Fibroblast of skin of left quadriceps (primary cell): ENCODE data around the gene RAI1.
A peak's percentile ranks its signal among the peaks of the same experiment; 100 is the strongest.

Source experiments
- DNase-seq, 2 experiments: peaks; one replicate each; pipeline ENCODE4 v3.0.0-alpha.2; 2013; ENCODE audit warnings: low read depth in 2 of 2

Gene RAI1

DNA sequence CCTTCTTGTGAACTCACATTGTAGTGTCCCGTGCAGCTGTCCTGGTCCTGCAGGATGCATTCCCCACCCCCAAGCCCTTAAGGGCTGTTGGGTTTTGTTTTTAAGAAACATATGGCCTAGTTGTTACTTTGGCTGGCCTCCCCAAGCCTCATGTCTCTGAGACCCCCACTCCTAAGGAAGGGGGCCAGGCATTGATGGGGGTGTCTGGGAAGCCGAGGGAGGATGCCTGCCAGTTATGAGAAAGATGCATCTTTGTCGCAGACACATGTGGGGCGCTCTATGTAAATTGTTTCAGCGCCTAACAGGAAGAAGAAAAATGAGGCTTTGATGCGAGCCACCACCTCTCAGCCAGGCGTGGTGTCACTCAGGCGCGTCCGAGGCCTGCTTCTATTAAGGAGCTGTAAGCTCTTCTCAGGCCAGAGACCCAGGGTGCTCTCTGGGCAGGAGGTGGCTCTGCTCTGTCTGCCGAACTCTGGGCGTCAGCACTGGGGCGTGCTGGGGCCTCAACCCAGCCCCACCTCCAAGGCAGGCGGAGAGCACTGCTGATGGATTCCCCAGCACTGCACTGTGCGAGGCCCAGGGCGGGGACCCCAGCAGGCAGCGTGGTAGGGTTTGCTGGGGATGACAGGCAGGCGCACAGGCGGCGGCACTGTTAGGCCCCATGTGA lies 85.0 kb downstream of the RAI1 start:
- DNase-seq: no peak

- no peak for DNase-seq
These were observed 85.5 kb downstream of the RAI1 start for GRCh38 chr17:17766744-17767120.

DNA sequence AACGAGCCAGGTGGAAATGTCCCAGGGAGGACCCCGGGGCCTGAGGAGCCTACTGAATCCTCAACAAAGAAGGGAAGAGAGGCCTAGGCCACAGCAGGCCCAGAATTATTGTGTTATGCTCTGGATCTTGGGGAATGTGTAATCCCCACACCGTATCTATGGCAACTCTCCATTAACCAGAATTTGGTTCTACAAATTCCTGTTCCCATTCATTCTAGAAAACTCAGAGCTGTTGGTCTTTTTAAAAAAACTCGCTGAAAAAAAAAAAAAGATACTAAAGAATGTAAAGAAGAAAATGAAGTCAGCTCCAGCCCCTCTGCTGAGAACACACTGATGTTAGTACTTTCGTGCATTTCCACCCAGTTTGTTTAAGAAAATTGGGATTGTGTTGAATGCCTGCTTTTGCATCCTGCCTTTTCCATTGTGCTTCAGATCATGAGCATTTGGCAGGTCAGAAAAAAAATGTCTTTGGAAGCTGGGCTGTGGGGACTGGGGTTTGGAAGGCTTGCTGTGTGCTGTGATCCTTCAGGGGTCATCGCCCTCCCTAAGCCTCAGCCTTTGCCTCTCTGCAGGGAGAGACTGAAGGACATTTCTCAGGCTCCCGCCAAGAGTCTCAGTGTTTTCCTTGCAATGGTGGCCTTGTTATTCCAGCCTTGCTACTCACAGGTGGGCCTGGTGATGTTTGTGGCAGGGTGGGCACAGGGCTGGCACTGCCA lies 86.1 kb downstream of the RAI1 start:
- no peak for DNase-seq

- DNase-seq: no peak
These were observed 86.7 kb downstream of the RAI1 start for GRCh38 chr17:17767887-17768418.

GRCh38 chr17:17768424-17769088 lies 87.3 kb downstream of the RAI1 start:
- DNase-seq: no peak

DNA sequence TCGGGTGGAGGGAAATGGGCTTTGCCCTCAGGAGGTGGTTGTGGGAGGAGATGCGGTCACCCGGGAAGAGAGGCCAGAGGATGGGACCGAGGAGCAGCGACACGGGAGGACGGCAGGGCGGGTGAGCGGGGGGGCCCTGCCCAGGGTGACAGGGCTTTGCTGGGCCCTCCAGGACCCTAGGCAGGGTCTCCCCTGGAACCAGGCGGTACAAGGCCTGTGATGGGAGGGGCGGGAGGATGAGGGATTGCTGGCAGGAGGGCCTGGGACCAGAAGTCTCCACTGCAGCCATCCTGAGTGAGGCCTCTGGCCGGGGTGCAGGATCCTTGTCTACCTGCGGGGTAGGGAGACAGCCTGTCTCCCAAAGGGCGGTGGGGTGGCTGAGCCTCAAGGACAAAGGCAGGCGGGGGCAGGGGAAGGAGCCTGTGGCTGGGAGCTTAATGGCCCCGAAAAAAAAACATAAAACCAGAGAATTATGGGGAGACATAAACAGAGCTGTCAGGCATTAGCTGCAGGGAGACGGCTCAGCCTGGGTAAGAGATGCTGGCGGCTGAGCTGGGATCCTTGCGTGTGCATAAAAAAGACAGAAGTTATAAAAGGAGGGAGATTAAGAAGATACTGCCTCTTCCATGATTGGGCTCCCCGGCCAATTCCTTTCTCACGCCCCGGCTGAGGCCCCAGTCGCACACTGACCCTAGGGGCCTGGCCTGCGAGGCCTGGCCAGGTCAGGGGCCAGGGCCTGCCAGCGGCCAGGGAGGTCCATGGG lies 88.8 kb downstream of the RAI1 start:
- DNase-seq: no peak

DNA sequence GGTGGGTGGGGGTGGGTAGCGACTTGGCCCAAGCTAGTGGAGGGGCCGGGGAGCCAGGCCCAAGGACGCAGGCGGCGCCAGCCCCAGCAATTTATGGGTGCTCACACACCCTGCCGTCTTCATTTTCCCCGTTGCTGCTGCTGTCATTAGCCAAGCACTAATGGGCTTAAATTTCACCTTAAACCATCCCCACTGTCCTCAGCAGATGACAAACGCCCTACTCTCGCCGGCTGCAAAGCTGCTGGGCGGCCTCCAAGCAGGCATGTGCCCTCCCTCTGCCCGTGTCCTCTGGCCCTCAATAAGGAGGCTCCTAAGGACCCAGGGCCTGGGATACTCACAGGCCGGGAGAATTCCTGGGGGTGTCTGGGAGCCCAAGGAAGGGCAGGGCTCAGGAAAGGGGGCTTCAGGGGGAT lies 89.4 kb downstream of the RAI1 start:
- no peak for DNase-seq

DNA sequence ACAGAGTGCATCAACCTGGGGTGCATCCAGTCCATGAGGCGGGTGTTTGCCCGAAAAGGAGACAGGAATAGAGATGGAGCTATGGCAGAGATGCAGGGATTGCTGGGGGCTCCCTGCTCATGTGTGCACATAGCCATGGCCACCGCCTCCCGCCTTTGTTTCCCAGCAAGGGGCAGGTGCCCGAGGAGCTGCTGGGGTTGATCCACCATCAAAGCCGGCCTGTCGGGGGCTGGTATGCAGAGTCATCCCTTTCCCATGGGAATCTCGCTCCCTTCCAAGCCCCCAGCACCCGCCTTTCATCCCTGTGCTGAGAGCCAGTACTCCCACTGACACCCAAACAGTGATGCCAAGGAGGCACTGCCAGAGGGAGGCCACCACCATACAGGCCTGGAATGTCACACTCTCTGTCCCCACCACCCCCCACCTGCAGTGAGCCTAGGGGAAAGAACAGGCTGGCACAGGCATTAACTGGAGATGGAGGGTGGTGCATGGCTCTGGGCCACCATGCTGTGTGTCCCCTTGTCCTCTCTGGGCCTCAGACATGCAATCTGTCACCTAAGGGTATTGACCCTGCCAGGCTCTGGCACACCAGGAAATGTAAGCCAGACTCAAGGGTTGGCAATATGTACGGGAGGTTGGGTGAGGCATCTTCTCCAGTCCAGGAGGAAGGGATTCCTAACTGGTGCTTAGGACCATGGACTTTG lies 90.4 kb downstream of the RAI1 start:
- DNase-seq: no peak

- DNase-seq: no peak
These were observed 91.0 kb downstream of the RAI1 start for GRCh38 chr17:17772231-17772630.

- DNase-seq: no peak
These were observed 93.0 kb downstream of the RAI1 start for GRCh38 chr17:17774009-17774881.

GRCh38 chr17:17776889-17777288 lies 95.6 kb downstream of the RAI1 start:
- DNase-seq: no peak

DNA sequence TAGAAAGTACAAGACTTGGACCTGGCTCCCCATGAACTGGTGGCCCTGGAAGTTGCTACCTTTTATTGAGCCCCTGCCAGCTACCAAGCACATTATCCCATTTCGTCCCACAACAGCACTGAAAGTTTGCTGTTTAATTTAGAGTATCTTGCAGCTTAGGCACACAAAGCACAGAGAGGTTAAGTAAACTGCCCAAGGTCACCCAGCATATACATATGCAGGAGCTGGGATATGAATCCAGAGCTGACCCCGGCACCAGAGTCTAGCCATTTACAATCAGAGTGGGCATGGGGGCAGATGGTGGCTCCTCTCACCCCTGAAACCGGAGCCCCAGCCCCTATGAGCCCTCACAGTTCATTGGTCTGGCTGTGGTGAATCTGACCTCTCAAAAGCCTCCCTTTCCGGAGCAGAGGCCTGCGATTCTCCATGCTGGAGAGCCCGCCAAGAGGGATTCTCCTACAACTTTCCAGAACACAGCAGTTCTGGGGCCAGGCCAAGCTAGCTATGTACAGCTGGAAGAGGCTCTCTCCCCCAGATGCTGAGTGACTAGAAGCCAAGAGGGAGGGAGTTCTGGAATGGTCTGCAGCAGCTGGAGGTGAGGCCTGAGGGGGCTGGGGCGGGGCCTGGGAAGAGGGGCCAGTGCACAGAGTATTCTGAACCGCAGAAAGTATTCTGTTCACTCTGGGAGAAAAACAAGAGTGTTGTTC lies 97.2 kb downstream of the RAI1 start:
- DNase-seq: peak; percentile 59 to 64

GRCh38 chr17:17779015-17779611 lies 97.9 kb downstream of the RAI1 start:
- no peak for DNase-seq

DNA sequence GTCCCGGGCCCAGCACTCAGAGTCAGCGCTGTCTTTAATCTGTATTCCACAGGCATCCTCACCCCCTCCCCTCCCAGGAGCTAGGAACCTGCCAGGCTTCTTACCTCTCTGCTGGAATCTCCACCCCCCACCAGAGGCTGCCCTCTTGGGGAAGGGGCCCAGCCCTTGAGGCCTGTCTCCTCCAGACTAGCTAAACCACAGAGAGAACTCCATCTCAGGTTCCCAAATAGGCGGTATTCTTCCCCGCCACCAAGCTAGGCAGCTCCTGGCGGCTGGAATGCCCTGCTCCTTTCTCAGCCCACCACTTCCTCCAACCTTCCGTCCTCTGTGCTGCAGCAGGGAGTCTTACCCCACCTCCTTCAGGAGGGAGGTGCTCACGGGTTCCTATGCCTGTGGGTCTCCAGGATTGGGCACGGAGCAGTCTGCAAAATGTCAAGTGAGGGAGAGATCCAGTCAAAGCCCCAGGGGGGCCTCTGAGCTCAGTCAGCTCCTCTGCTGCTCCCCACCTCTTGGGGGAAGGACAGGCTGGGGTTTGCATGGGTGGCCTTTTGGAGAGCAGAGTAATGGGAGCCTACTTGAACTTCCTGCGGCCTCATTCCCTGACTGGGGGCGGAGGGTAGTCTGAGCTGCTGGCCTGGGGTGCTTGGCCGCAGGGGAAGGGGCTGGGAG lies 99.8 kb downstream of the RAI1 start:
- DNase-seq: peak; percentile 57 to 58

DNA sequence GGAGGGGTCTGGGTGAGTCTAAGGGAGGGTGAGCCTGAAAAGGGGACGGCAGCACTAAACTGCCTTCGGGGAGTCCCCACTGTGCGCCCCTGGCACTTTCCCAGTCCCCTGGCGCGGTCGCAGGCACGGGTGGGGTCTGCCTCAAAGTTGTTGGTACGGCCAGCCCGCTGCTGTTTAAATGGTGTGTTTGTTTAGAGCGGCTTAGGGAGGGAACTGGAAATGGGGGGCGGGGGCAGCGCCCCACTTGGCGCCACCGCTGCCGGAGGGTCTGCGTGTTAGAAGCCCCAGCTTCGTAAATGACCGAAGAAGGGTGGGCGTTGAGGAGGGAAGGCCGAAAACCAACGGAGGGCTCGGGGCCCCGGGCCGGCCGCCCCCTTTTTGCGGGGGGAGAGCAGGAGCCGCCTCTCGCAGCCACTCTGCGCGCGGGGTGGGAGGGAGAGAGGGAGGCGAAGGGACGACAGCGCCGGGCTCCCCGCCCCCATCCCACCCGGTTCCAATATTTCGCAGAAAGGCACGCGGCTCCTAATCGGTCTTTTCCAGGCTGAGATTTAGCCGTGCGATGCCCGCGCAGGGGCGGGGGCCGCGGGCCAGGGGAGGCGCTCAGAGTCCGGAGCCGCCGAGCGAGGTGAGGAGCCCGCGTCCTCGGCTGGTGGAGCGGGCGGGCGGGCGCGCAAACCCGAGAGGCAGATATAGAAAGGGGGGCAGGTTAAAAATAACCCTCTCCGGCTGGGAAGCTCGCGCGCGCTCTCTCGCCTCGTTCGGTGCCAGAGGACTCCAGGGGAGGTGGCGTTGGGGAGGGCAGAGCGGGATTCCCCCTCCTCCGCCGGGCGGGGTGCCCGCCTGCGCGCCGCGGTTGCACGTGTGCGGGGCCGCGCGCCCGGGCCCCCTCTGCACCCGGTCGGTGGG lies 100.6 kb downstream of the RAI1 start:
- no peak for DNase-seq

DNA sequence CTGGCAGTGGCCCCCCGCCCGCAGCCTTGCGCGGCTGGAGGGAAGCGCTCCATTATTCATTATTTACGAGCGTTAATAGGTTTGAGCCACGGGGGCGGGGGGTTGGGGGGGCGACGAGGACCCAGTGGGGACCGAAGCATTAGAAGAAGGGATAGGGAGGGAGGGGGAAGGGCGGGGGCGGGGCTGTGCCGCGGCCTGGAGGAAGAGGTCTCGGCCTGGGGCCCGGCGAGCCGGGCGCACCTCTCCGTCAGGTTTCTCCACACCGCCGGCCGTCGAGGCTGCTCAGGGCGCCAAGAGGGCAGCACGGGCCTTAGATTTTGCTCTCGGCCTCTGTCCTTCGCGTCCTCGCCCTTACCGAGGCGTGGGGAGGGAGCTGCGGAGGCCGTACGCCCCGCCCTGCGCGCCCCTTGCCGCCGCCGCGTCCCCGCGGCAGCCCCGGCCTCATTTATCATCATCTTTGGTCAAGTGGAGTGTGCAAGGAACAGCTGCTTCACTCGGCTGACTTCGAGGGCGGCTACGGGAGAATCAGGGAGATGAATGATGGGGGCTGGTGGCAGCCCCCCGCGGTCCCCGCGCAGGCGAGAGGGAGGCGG lies 101.4 kb downstream of the RAI1 start:
- DNase-seq: no peak

GRCh38 chr17:17783116-17783824 lies 102.0 kb downstream of the RAI1 start:
- no peak for DNase-seq
